ENCODE data around the gene SRF.

- TF ChIP-seq CTCF (IDR thresholded peaks at IDR 0.05) = no peak
- no peak for TF ChIP-seq POLR2AphosphoS5 (IDR thresholded peaks at IDR 0.05)
- no peak for TF ChIP-seq POLR2A (IDR thresholded peaks at IDR 0.05)
Measured at GRCh38 chr6:43171707-43172103, 636 bp downstream of the SRF start.

Data from prostate gland (tissue), 2 donors.